ENCODE measurements around the gene SLC1A4. TPM values are rescaled to one million over a fixed set of nuclear protein-coding genes. Genes with fewer than 3 reads are reported as not detected.

Gene SLC1A4
- total RNA-seq, 1 experiment from 2014 or later = 4.0 TPM

DNA sequence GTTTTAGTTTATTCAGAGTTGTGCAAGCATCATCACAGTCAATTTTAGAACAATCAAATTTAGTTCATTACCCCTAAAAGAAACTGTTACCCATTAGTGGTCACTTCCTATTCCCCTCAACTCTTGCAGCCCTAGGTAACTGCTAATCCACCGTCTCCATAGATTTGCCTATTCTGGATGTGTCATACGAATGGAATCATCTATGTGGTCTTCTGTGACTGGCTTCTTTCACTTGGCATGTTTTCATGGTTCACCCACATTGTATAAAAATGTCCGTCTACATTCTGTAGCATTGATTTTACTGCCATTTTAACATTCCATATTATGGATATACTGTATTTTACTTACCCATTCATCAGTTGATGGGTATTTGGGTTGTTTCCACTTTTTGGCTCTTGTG is 61.7 kb downstream of the SLC1A4 start:
- no peak for DNase-seq (ENCODE audit: low read depth)

DNA sequence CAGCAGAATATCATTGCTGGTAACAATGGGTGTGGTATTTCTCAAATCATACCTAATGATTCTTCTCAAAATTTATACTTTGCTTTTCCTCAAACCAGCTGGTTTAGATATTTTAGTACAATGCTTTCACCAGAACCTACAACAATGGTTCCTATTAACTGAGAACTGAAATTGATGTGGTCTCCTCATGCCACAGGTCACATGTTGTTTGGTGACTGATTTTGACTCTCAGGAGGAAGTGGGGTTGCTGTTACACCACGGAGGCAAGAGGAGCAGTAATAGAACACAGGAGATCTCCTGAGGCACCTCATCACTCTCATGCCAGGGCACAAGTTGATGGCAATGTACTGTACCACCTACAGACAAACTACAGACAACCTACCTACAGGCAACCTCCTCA is 64.0 kb downstream of the SLC1A4 start:
- no peak for DNase-seq (ENCODE audit: low read depth)

- no peak for DNase-seq (ENCODE audit: low read depth)
Measured at GRCh38 chr2:65054749-65055421, 65.7 kb downstream of the SLC1A4 start.

DNA sequence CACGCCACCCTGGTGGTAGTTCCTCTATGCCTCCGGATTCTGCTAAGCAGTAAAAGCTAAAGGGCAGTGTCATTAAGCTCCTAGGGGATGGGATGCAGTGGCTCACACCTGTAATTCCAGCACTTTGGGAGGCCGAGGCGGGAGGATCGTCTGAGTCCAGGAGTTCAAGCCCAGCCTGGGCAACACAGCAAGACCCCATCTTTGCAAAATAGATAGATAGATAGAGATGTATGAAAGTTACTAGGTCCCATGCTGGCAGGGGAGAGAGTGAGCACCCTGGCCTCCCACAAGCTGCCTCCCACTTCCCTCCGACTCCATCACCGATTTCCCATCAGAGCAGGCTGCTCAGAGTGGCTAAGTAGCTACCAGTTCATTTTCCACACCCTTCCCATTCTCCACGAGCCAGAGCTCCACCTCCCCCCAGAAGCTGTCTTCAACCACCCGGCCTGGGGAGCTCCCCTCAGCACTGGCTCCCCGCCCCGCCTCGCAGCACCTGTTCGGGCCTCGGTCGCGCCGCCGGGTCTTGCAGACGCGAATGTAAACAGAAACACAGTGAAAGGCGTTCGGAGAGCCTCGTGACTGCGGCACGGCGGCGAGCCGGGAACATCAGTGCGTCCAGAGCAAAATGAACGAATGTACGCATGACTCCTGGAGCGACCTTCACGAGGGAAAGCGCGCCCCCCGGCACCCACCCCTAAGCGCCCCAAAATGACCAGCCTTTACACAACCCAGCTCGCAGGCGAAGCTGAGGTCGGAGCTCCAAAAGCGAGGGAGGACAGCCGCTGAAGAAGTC is 66.4 kb downstream of the SLC1A4 start:
- DNase-seq (ENCODE audit: low read depth) = no peak

DNA sequence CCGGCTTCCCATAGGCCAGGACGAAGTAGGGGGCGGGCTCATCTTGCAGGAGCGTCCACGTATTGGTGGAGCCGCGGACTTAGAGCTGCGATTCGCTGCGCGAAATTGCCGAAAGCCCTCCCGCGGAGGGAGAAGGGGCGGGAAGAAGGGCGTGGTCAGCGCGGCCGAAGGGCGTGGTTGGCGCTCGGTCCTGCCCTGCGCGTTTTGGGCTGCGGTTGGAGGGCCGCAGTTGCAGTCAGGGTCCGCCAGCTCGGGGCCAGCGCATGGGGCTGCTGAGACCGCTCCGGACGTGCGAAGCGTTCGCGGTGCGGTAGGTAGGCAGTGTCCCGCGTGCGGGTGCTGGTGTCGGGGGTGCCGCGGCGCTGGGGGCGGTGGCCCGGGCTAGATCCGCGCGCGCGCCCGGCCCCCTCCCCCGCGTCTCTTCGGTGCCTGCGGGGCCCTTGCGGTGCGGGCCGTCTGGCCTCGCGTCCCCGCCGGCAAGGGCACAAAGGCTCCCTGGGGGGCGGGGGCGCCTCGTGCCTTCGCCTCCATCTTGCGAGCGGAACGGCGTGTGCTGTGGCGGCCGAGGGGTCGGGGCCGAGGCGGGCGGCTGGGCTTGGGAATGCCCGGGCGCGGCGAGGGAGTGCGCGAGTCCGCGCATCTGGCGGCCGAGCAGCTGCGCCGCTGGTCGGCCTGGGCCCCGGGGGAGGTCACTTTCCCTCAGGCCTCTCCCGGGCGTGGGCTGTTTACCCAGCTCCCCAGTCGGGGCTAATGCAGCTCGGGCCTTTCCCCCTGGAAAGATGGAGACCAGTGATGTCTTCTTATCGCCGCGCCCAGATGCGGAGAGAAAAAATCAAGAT is 67.2 kb downstream of the SLC1A4 start, which contains the start of gene CEP68:
TSS of gene CEP68 (plus strand) at position 202 of the 839 bp plus-strand sequence. CDS start 13,029 bp downstream, outside the sequence.
- peak; percentile 96 for DNase-seq (ENCODE audit: low read depth)

DNA sequence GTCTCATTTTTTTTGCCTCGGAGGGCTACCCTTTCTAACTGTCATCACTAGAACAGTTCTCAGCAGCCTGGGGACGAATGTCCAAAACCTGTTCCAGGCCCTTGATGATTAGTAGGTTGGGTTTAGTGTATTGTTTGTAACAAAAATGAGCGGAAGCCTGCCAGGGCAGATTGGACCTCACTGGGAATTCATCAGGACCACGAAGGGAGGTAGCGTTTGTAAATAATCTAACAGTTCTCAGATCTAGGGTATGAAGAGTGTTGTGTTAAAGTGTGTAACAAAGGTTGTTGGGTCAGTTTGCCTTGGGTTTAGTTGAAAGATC is 67.8 kb downstream of the SLC1A4 start:
- DNase-seq (ENCODE audit: low read depth) = no peak

GRCh38 chr2:65057391-65058052 is 68.3 kb downstream of the SLC1A4 start:
- peak; percentile 59 for DNase-seq (ENCODE audit: low read depth)

DNA sequence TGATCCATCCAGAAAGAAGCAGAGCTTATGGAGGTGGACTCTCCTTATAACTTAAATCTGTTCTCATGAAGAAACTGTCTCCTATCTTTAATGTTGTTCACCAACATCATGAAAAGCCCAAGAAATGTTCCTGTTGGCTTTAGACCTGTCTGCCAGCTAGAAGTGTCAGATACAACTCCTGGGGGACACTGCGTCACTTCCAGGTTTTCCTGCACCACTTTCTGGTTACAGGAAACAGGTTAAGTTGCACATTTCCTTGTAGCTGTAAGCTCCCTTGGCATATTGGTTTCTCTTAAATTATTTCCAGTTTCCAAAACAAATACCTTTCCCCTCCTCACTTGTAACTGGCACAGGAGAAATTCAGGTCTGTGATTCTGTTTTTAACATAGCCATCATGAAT is 69.9 kb downstream of the SLC1A4 start:
- DNase-seq (ENCODE audit: low read depth) = no peak

- no peak for DNase-seq (ENCODE audit: low read depth)
Measured at GRCh38 chr2:65061146-65061909, 72.1 kb downstream of the SLC1A4 start.

DNA sequence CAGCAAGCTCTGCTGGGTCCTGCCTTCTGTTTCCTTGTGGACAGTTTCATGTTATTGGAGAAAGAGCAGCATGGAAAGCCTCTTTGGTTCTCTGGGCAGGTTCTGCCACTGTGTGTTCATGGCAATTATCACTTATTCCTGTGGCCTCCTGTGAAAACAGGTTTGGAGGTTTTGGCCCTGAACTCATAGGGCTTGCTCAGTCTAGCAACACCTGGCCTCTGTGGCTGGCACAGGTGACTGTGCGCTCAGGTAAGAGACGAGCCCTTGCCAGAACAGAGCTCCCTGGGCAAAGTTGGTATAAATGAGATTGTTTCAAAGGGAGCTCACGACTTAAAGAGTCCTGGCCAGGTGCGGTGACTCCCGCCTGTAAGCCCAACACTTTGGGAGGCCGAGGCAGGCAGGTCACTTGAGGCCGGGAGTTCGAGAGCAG is 72.7 kb downstream of the SLC1A4 start:
- no peak for DNase-seq (ENCODE audit: low read depth)

DNA sequence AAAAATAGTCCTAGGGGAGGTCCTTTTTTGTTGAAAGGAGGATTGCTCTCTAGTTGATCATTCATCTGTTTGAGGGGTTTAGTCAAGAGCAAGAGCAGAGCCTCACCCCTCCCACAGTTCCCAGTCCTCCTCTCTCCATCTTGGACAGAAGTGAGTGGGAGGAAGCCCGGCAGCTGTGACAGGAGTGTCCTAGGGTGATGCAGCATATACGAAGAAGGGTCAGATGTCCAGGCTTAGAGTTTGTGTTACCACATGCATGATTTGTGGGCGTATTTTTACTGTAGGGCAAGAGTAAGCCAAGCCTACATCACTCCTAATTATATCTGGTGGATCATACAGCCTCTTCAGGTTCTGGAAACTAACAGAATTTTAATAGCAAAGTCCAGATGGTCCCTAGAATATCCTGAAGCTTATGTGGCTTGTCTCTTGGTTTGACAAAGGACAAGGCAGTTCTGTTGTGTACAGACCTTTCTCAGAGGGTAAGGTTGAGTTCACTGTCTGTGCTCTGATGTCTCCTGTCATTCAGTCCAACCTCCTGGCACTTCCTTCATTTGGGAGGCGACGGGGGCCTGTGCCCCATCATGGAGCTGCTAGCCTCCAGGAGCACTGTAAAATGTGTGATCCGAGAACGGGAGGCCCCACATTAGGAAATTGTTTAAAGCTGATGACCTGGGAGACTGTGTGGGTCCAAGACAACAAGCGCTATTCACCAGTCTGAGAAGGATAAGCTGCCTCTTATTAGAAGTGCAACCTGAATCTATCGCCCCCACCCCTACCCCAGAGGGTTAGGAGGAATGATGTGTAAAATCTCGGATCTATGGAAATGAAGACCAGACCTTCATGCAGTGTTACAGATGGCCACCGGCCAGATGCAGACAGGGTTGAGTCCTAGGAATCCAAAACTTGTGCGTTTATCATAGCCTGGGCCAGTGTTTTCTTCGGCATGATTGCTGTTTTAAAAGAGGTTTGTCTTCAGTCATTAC is 73.9 kb downstream of the SLC1A4 start:
- peak; percentile 67 for DNase-seq (ENCODE audit: low read depth)

- peak; percentile 95 for DNase-seq (ENCODE audit: low read depth)
Measured at GRCh38 chr2:65064728-65065552, 75.7 kb downstream of the SLC1A4 start.

GRCh38 chr2:65067806-65068553 is 78.8 kb downstream of the SLC1A4 start:
- no peak for DNase-seq (ENCODE audit: low read depth)

GRCh38 chr2:65069439-65069824 is 80.2 kb downstream of the SLC1A4 start:
- no peak for DNase-seq (ENCODE audit: low read depth)

DNA sequence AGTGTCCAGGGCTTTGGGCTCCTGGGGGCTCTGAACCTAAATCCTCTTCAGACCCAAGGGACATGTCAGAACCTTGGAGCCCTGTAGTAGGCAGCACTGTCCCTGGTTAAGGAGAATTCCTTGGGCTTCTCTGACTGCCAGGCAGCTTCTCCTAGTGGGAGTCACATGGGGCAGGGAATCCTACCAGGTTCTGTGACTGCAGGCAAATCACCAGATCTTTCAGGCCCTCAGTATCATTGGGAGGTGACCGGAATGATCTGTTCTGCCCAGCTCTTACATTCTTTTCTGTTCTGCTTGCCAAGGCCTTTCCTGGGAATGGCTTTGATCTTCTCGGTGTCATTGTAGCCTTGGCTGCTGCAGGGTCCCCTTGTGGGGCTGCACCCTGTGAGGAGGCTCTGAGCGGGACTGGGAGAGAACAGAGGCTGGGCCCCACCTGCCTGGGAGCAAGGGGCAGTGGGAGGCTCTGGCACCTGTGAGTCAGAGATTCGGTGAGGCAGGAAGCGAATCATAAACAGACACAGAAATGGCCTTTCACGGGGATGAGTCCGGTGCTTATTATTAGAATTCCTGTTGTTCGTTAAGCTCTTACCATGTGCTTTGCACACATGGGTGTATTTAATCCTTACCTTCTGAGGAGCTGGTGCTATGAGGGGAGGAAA is 81.1 kb downstream of the SLC1A4 start:
- peak; percentile 52 for DNase-seq (ENCODE audit: low read depth)

DNA sequence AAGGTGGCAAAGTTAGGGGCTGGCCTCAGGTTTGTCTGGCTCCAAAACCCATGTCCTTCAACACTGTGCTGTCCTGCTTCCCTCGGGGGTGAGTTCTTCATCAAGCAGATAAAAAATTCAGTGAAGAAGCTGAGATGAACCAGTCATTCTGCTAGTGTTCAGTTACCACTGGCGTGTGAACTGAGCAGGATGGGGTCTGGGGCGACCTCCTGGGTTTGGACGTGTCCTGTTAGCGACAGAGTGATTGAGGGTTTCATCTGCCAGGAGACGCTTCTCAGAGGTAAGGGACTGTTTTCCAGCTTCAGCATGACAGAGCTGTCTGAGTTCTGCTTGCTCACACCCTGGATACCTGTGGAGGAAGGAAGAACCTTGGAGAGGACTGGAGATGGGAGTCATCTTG is 81.7 kb downstream of the SLC1A4 start:
- no peak for DNase-seq (ENCODE audit: low read depth)

GRCh38 chr2:65071499-65072180 is 82.4 kb downstream of the SLC1A4 start:
- DNase-seq (ENCODE audit: low read depth) = no peak
